ENCODE results near the gene OGFOD3. TPM values are rescaled to one million over a fixed set of nuclear protein-coding genes. Genes with fewer than 3 reads are reported as not detected.

OGFOD3 gene
- total RNA-seq, 4 donors from 2014 or later: 7.7 to 39.9 (median 24.3) TPM

GRCh38 chr17:82399041-82399441 is 19.3 kb downstream of the OGFOD3 start:
- TF ChIP-seq, protein P1, sequence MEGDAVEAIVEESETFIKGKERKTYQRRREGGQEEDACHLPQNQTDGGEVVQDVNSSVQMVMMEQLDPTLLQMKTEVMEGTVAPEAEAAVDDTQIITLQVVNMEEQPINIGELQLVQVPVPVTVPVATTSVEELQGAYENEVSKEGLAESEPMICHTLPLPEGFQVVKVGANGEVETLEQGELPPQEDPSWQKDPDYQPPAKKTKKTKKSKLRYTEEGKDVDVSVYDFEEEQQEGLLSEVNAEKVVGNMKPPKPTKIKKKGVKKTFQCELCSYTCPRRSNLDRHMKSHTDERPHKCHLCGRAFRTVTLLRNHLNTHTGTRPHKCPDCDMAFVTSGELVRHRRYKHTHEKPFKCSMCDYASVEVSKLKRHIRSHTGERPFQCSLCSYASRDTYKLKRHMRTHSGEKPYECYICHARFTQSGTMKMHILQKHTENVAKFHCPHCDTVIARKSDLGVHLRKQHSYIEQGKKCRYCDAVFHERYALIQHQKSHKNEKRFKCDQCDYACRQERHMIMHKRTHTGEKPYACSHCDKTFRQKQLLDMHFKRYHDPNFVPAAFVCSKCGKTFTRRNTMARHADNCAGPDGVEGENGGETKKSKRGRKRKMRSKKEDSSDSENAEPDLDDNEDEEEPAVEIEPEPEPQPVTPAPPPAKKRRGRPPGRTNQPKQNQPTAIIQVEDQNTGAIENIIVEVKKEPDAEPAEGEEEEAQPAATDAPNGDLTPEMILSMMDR (IDR thresholded peaks at IDR 0.05; ENCODE audit: low read depth): no peak

DNA sequence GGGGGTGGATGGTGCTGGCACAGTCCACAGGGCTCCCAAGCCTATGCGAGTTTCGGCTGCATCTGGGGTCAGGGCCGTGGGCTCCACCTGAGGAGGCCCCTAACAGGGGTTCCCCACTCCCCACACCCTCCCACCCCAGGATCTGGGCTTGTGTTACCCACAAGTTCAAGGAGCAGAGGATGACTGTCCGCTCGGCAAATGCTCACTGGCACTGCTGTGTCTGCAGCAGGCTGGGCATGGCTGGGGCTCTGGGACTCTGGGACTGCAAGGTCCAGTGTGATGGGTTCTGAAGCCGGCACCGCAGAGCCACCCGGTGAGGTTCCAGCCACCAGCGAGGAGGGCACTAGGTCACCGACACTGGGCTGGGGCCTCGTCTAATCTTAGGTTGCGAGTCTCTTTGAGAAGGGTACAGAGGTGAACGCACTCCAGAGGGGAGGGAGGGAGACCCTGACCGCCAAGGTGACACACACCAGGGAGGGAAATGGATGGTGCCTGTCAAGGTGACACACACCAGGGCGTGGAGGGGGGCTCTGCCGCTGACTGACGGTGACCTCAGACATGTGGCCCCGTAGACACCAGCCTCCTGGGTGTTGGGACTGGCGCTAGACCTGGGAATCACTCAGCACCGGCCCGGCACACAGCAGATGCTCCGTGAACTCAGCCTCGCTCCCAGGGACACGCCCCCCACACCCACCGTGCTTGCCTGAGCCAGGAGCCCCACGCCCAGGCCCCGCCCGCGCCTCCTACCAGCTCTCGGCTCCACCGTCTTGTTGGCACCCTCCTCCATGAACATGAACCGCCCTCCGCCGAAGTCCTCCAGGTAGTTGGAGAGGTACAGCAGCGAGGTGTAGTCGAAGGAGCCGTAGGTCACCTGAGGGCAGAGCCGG is 20.7 kb downstream of the OGFOD3 start:
- TF ChIP-seq, protein P1 (IDR thresholded peaks at IDR 0.05; ENCODE audit: low read depth): no peak

DNA sequence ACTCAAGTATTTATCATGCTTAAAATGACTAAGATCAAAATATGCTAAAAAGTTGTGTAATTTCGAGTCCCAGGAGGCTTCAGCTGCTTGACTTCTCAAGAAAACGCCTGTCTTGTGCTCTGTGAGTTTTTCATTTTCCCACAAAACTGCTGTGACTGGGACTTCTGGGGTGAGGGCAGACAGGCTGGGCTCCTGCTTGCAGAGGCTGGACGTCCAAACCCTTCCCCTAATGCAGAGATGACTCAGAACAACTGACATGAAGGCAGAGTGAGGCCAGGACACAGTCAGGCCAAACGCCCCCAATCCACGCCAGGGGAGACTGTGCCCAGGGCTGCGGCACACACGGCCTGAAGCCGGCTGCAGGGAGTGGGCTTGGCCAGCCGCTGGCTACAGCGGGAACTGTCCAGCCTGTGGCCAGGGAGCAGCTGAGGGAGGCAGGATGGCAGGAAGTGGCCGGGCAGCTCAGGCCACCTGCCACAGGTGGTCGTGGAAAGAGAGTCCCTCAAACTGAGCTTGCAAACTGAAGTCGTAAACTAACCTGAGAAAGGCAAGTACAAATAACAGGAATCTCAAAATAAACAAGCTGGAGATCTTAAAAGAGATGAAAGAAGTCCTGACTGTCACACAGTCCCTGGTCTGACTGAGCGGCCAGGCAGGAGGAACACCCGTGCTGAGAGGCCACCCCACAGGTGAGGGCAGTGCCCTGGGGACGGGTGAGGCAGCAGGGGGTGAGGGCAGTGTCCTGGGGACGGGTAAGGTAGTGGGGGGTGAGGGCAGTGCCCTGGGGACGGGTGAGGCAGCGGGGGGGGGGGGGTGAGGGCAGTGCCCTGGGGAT is 21.6 kb downstream of the OGFOD3 start:
- TF ChIP-seq, protein P1 (IDR thresholded peaks at IDR 0.05; ENCODE audit: low read depth): no peak

DNA sequence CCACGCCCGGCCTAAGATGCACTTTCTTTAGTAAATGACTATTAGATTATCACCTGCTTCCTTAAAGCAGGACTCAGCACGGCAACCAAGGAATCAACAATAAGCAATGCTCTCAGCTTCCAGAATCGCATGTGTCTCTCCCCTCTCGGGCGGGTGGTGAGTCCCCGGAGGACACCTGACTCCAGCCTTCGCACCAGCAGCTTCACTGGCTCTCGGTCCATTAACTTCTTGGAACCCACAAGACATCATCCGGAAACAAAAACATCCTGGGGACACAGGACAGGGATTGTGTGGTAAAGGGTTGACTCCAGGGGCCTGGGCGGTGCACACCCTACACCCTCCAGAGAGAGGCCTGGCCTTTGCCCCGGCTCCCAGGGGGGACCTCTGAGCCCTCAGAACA is 24.1 kb downstream of the OGFOD3 start:
- TF ChIP-seq, protein P1 (IDR thresholded peaks at IDR 0.05; ENCODE audit: low read depth): no peak

DNA sequence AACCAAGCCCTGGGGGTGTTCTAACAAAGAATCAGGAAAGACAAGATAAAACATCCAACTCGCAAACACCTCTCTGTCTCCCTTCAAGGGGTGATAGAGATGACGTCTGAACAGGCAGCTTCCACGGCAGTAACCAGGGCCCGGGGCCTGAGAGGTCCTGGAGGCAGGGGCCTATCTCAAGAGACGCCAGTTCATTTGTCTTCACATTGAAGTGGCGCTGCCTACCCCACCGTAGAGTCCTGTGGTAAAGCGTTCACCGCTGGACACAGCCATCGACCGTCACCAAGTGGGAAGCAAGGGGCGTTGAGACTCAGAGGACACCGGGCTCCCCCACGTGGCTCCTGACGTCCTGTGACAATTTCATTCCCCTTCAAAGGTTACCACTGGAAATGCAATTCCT is 25.4 kb downstream of the OGFOD3 start:
- TF ChIP-seq, protein P1 (IDR thresholded peaks at IDR 0.05; ENCODE audit: low read depth): no peak

GRCh38 chr17:82392209-82392920 is 26.0 kb downstream of the OGFOD3 start:
- TF ChIP-seq, protein P1 (IDR thresholded peaks at IDR 0.05; ENCODE audit: low read depth): no peak

Measured in subcutaneous adipose tissue (tissue), 4 donors.